Measurements from ENCODE around the gene IL31RA. TPM values are rescaled to one million over a fixed set of nuclear protein-coding genes. Genes with fewer than 3 reads are reported as not detected.

The IL31RA gene
- total and polyA plus RNA-seq, 10 of the 15 experiments (the other 5 are each of a cell fraction or from before 2014, with no cell fraction given), result 0.03 to 0.31 (median 0.11) TPM; not detected in 2

GRCh38 chr5:55935371-55935770 lies 84.2 kb downstream of the IL31RA start:
- intact Hi-C loops (cut with micrococcal nuclease; ENCODE audit: unreplicated experiment), result no loop called here
- Histone ChIP-seq H3K36me3 (ENCODE audit: control insufficient read depth in 2 of 2, insufficient read depth in 2 of 2, low read length in 1 of 2) (no peaks in the 10 kb centered on the region; a peak in 1 of 4 replicates), H3K4me1 (ENCODE audit: control insufficient read depth, insufficient read depth, low read length) (no peaks in the 10 kb centered on the region), H3K9me3 (replicated peaks; ENCODE audit: control insufficient read depth, insufficient read depth, low read length) (no peaks in the 10 kb centered on the region), H3K4me2 (ENCODE audit: control insufficient read depth, insufficient read depth) (no peak overlapping the region), H3K4me3 (no peak overlapping the region), H3K27me3 (replicated peaks in 1 of 2; ENCODE audit: control insufficient read depth in 2 of 2, insufficient read depth in 2 of 2, low read length in 1 of 2) (no peaks in the 10 kb centered on the region), H3K79me2 (ENCODE audit: control insufficient read depth, insufficient read depth, low read length) (no peaks in the 10 kb centered on the region), H3K9ac (ENCODE audit: control insufficient read depth, insufficient read depth, low read length) (no peak overlapping the region), H2AFZ (ENCODE audit: control insufficient read depth, low read depth, low read length) (no peak overlapping the region), H3K27ac (ENCODE audit: control insufficient read depth, insufficient read depth) (no peak overlapping the region), H4K20me1 (ENCODE audit: control insufficient read depth, insufficient read depth) (no peaks in the 10 kb centered on the region)
- ChIA-PET POLR2A (interaction anchor here (0.8 to 2.1 kb wide), 4 partner anchors 9 to 265 kb away, joined by 3 to 4 read pairs (median 3); no protein-coding TSS in a partner anchor), RAD21 (ENCODE audit: unreplicated experiment) (interaction anchor here (0.6 to 4.4 kb wide), 15 partner anchors 12 to 393 kb away, joined by 3 to 90 read pairs (median 4); no protein-coding TSS in a partner anchor), SMC1A (ENCODE audit: uncharacterized antibody, unreplicated experiment) (interaction anchor here (0.8 to 4.4 kb wide), 24 partner anchors 11 to 903 kb away, joined by 3 to 123 read pairs (median 4); no protein-coding TSS in a partner anchor), CTCF (interaction anchor here (0.6 to 5.5 kb wide), 29 partner anchors 11 to 903 kb away, joined by 3 to 114 read pairs (median 7); partner anchors contain the start of gene IL6ST)
- ATAC-seq, result no peak
- FAIRE-seq, result no peak
- TF ChIP-seq BRCA1 (IDR thresholded peaks at IDR 0.05; ENCODE audit: low read depth, low read length) (no peak), CEBPB (IDR thresholded peaks at IDR 0.05; ENCODE audit: borderline replicate concordance in 1 of 2, low read depth in 2 of 2, low read length in 2 of 2) (no peak), RAD51 (IDR thresholded peaks at IDR 0.05) (no peak), GATAD2B (conservative IDR thresholded peaks at IDR 0.05; ENCODE audit: low read depth) (no peak), SMARCA5 (IDR thresholded peaks at IDR 0.05) (no peak), PBX3 (IDR thresholded peaks at IDR 0.05; ENCODE audit: insufficient replicate concordance, low read depth, low read length) (no peak), RB1 (IDR thresholded peaks at IDR 0.05; ENCODE audit: borderline replicate concordance) (no peak), IRF4 (IDR thresholded peaks at IDR 0.05; ENCODE audit: low read depth, low read length) (no peak)
- no TSS peak for BruUV-seq (replicated peaks)
- DNase-seq (ENCODE audit: low read depth, low spot score), result no peak
- WGBS (ENCODE audit: insufficient coverage, insufficient replicate concordance, low lambda C conversion rate, missing lambda C conversion rate), result 74% methylated on average over 6 of the region's 6 CpGs
- in situ Hi-C loops (cut with MboI), result loop anchor here (10.0 kb wide), 1 partner anchor 899 kb away; no protein-coding TSS in a partner anchor

Data from GM12878 (cell line).